GM12892 (cell line): ENCODE data around the gene SULT2A1.

ENCODE experiments used
- POLR2A ChIP-seq: IDR thresholded peaks from 2 replicates; pipeline ENCODE4 v1.6.1; 2011; ENCODE audit warnings: low read depth, low read length, control low read depth
- POLR2AphosphoS5 ChIP-seq: IDR thresholded peaks from 2 replicates; pipeline ENCODE4 v1.6.1; 2011; ENCODE audit warnings: low read depth, low read length, control low read depth
- TAF1 ChIP-seq: IDR thresholded peaks from 2 replicates; pipeline ENCODE4 v1.6.1; 2011; ENCODE audit warnings: low read depth, mild to moderate bottlenecking, control low read depth, low read length, borderline replicate concordance

- TF ChIP-seq POLR2A (no peak), POLR2AphosphoS5 (no peak), TAF1 (no peak)
Observed at GRCh38 chr19:47891923-47892666, 6.0 kb upstream of the SULT2A1 start.
